ENCODE data around the gene ZDHHC17.

DNA sequence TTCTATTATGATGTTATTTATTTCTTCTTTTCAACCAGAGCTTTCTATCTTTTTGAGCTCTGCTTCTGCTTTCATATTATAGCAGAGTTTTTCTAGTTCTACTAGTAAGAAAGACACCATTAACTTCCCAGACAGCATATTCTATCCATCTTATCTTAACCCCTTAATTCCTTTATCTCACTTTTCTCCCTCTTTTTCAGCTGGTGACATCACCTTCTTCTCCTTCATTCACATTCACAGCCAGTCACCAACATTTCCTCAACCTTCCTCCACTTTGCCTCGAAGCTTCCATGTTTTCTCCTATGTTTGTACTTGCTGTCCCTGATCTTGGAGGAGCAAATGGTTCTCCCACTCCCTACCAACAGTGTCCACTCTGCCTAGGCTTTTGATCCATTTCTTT lies 118.5 kb downstream of the ZDHHC17 start:
- no peak for TF ChIP-seq SMC3 (IDR thresholded peaks at IDR 0.05; ENCODE audit: low read length)
- no peak for TF ChIP-seq GZF1 (CRISPR knock-in tag; IDR thresholded peaks at IDR 0.05)
- TF ChIP-seq, protein P1, sequence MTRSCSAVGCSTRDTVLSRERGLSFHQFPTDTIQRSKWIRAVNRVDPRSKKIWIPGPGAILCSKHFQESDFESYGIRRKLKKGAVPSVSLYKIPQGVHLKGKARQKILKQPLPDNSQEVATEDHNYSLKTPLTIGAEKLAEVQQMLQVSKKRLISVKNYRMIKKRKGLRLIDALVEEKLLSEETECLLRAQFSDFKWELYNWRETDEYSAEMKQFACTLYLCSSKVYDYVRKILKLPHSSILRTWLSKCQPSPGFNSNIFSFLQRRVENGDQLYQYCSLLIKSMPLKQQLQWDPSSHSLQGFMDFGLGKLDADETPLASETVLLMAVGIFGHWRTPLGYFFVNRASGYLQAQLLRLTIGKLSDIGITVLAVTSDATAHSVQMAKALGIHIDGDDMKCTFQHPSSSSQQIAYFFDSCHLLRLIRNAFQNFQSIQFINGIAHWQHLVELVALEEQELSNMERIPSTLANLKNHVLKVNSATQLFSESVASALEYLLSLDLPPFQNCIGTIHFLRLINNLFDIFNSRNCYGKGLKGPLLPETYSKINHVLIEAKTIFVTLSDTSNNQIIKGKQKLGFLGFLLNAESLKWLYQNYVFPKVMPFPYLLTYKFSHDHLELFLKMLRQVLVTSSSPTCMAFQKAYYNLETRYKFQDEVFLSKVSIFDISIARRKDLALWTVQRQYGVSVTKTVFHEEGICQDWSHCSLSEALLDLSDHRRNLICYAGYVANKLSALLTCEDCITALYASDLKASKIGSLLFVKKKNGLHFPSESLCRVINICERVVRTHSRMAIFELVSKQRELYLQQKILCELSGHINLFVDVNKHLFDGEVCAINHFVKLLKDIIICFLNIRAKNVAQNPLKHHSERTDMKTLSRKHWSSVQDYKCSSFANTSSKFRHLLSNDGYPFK (CRISPR knock-in tag; IDR thresholded peaks at IDR 0.05; ENCODE audit: borderline replicate concordance): no peak
- TF ChIP-seq POLR2AphosphoS5 (IDR thresholded peaks at IDR 0.05; ENCODE audit: low read depth, low read length): no peak
- no peak for TF ChIP-seq RCOR2 (CRISPR knock-in tag; IDR thresholded peaks at IDR 0.05)

Data from HepG2 (cell line).